Neural progenitor cell (in vitro differentiated cells): ENCODE data around the gene CTXN1.

Experiments
- EZH2 ChIP-seq: fragments of 200-600 bp; sonication (generic); IDR thresholded peaks from 2 replicates; pipeline ENCODE4 v1.6.1; 2017; ENCODE audit warnings: antibody characterized with exemption, mild to moderate bottlenecking, moderate library complexity
- TF ChIP-seq, protein P1 (sequence below): fragments of 200-600 bp; sonication (generic); IDR thresholded peaks from 2 replicates; pipeline ENCODE4 v1.5.1; 2017; ENCODE audit warnings: antibody characterized with exemption, mild to moderate bottlenecking

GRCh38 chr19:7934766-7935165 lies 8.8 kb upstream of the CTXN1 start:
- TF ChIP-seq, protein P1, sequence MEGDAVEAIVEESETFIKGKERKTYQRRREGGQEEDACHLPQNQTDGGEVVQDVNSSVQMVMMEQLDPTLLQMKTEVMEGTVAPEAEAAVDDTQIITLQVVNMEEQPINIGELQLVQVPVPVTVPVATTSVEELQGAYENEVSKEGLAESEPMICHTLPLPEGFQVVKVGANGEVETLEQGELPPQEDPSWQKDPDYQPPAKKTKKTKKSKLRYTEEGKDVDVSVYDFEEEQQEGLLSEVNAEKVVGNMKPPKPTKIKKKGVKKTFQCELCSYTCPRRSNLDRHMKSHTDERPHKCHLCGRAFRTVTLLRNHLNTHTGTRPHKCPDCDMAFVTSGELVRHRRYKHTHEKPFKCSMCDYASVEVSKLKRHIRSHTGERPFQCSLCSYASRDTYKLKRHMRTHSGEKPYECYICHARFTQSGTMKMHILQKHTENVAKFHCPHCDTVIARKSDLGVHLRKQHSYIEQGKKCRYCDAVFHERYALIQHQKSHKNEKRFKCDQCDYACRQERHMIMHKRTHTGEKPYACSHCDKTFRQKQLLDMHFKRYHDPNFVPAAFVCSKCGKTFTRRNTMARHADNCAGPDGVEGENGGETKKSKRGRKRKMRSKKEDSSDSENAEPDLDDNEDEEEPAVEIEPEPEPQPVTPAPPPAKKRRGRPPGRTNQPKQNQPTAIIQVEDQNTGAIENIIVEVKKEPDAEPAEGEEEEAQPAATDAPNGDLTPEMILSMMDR = no peak
- TF ChIP-seq EZH2 = no peak
